SU-DHL-6 (cell line): ENCODE data around the gene UBE4B.

Experiments used
- H2AFZ ChIP-seq: fragments of 200-600 bp; sonication (generic); 2 replicates; pipeline ENCODE4 v1.6.1; 2014; ENCODE audit warnings: low read depth, mild to moderate bottlenecking, moderate library complexity, mixed read lengths, antibody characterized with exemption, low read length; ENCODE audit not compliant: severe bottlenecking
- H3F3A ChIP-seq: fragments of 200-600 bp; shearing (Covaris generic); 2 replicates; pipeline ENCODE4 v1.6.0; 2016; ENCODE audit warnings: antibody characterized with exemption, mild to moderate bottlenecking; ENCODE audit not compliant: insufficient read depth
- H3K27ac ChIP-seq: fragments of 200-600 bp; sonication (generic); 2 replicates; pipeline ENCODE4 v1.5.1; 2016; ENCODE audit warnings: low read depth, mild to moderate bottlenecking, low read length, moderate library complexity, mixed read lengths
- H3K27me3 ChIP-seq: fragments of 200-600 bp; sonication (generic), shearing (Covaris generic); 2 replicates; pipeline ENCODE4 v1.6.0; 2014; ENCODE audit warnings: mild to moderate bottlenecking, low read length
- H3K36me3 ChIP-seq: fragments of 200-600 bp; sonication (generic); 2 replicates; pipeline ENCODE4 v1.6.1; 2014; ENCODE audit warnings: mild to moderate bottlenecking, low read length, mixed read lengths
- H3K4me2 ChIP-seq: fragments of 300-600, 200-600 bp; shearing (Covaris generic), sonication (generic); 2 replicates; pipeline ENCODE4 v1.6.0; 2014; ENCODE audit warnings: low read length, low read depth, mild to moderate bottlenecking; ENCODE audit not compliant: poor library complexity, severe bottlenecking
- H3K4me3 ChIP-seq: fragments of 200-600 bp; sonication (generic); 2 replicates; pipeline ENCODE4 v1.5.1; 2014; ENCODE audit warnings: antibody characterized with exemption, low read length, mild to moderate bottlenecking, mixed read lengths; ENCODE audit not compliant: insufficient read depth, poor library complexity, severe bottlenecking
- H3K79me2 ChIP-seq: fragments of 200-600 bp; sonication (generic); 2 replicates; pipeline ENCODE4 v1.6.1; 2014; ENCODE audit warnings: mild to moderate bottlenecking, low read length, moderate library complexity; ENCODE audit not compliant: insufficient read depth
- H3K9ac ChIP-seq: fragments of 200-600 bp; sonication (generic); 2 replicates; pipeline ENCODE4 v1.7.0; 2014; ENCODE audit warnings: mild to moderate bottlenecking, low read length
- H3K9me2 ChIP-seq: fragments of 200-600 bp; sonication (generic); replicated peaks from 2 replicates; pipeline ENCODE4 v1.6.1; 2014; ENCODE audit warnings: low read length; ENCODE audit not compliant: insufficient read depth
- H3K9me3 ChIP-seq: fragments of 200-600 bp; sonication (generic); 2 replicates; pipeline ENCODE4 v1.6.1; 2014; ENCODE audit warnings: low read length, mixed read lengths; ENCODE audit not compliant: insufficient read depth
- H4K20me1 ChIP-seq: fragments of 200-600 bp; sonication (generic); 2 replicates; pipeline ENCODE4 v1.6.1; 2014; ENCODE audit warnings: low read depth, mild to moderate bottlenecking, antibody characterized with exemption, low read length, moderate library complexity, mixed read lengths
- EZH2phosphoT487 ChIP-seq: fragments of 200-600 bp; sonication (generic), shearing (Covaris generic); conservative IDR thresholded peaks from 2 replicates; pipeline ENCODE4 v1.6.1; 2018; ENCODE audit warnings: mild to moderate bottlenecking, antibody characterized with exemption, low read length, moderate library complexity, mixed read lengths
- TF ChIP-seq, protein P1 (sequence below): fragments of 200-600 bp; sonication (generic); IDR thresholded peaks from one replicate; pipeline ENCODE4 v1.5.1; 2017; ENCODE audit warnings: antibody characterized with exemption, mild to moderate bottlenecking, low read length, moderate library complexity; ENCODE audit not compliant: insufficient read depth, poor library complexity, severe bottlenecking

UBE4B gene

DNA sequence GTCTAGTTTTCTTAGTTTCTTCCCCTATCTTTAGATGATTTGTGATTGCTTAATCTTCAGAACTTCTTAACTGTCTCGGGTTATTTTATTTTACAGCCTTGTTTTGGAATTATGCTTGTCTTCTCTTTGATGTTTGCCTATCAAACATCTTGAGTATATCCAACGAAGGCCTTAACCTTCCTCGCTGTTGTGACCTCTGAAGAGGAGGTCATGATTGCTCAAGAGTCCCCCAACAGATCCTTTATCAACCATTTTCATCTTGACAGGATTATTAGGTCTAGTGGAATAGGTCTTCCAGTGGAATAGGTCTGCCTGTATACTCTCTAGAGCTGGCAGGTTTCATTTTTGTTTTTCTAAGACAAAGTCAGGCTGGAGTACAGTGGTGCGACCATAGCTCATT is 45.7 kb downstream of the UBE4B start:
- H3K36me3 ChIP-seq, result 0 out of 2 replicates have a peak, but pooled peaks cover 4% of the 10 kb centered on the region
- no peak overlapping the region for H3K4me3 ChIP-seq
- no peaks in the 10 kb centered on the region for H3K9me3 ChIP-seq

DNA sequence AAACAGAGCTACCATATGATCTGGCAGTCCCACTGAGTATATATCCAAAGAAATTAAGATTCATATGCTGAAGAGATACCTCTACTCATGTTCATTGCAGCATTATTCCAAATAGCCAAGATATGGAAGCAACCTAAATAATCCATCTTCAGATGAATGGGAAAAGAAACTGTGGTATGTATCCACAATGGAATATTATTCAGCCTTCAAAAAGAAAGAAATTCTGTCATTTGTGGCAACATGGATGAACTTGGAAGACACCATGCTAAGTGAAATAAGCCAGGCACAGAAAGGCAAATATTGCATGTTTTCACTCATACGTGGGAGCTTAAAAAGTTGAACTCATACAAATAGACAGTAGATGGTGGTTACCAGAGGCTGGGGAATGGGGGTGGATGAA is 47.8 kb downstream of the UBE4B start:
- no peak for TF ChIP-seq EZH2phosphoT487
- TF ChIP-seq, protein P1, sequence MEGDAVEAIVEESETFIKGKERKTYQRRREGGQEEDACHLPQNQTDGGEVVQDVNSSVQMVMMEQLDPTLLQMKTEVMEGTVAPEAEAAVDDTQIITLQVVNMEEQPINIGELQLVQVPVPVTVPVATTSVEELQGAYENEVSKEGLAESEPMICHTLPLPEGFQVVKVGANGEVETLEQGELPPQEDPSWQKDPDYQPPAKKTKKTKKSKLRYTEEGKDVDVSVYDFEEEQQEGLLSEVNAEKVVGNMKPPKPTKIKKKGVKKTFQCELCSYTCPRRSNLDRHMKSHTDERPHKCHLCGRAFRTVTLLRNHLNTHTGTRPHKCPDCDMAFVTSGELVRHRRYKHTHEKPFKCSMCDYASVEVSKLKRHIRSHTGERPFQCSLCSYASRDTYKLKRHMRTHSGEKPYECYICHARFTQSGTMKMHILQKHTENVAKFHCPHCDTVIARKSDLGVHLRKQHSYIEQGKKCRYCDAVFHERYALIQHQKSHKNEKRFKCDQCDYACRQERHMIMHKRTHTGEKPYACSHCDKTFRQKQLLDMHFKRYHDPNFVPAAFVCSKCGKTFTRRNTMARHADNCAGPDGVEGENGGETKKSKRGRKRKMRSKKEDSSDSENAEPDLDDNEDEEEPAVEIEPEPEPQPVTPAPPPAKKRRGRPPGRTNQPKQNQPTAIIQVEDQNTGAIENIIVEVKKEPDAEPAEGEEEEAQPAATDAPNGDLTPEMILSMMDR, result no peak
- H3K36me3 ChIP-seq, result 0 out of 2 replicates have a peak, but pooled peaks cover 4% of the 10 kb centered on the region
- no peaks in the 10 kb centered on the region for H3K9me3 ChIP-seq
- no peaks in the 10 kb centered on the region for H3K79me2 ChIP-seq
- H3K9ac ChIP-seq, result no peak overlapping the region
- H2AFZ ChIP-seq, result no peak overlapping the region
- no peaks in the 10 kb centered on the region for H3F3A ChIP-seq
- no peak overlapping the region for H3K4me2 ChIP-seq
- no peaks in the 10 kb centered on the region for H3K9me2 ChIP-seq
- no peaks in the 10 kb centered on the region for H4K20me1 ChIP-seq
- no peaks in the 10 kb centered on the region for H3K27me3 ChIP-seq
- H3K27ac ChIP-seq, result no peak overlapping the region
- H3K4me3 ChIP-seq, result no peak overlapping the region

More for the DNA sequence above, 45.7 kb downstream of the UBE4B start:
- Histone ChIP-seq H3K9ac (no peak overlapping the region), H3K9me2 (no peaks in the 10 kb centered on the region), H3K79me2 (no peaks in the 10 kb centered on the region), H3F3A (no peaks in the 10 kb centered on the region), H3K27me3 (no peaks in the 10 kb centered on the region), H3K4me2 (no peak overlapping the region), H3K27ac (no peak overlapping the region), H4K20me1 (no peaks in the 10 kb centered on the region), H2AFZ (no peak overlapping the region)
- TF ChIP-seq EZH2phosphoT487, result no peak
- TF ChIP-seq, protein P1, result no peak

DNA sequence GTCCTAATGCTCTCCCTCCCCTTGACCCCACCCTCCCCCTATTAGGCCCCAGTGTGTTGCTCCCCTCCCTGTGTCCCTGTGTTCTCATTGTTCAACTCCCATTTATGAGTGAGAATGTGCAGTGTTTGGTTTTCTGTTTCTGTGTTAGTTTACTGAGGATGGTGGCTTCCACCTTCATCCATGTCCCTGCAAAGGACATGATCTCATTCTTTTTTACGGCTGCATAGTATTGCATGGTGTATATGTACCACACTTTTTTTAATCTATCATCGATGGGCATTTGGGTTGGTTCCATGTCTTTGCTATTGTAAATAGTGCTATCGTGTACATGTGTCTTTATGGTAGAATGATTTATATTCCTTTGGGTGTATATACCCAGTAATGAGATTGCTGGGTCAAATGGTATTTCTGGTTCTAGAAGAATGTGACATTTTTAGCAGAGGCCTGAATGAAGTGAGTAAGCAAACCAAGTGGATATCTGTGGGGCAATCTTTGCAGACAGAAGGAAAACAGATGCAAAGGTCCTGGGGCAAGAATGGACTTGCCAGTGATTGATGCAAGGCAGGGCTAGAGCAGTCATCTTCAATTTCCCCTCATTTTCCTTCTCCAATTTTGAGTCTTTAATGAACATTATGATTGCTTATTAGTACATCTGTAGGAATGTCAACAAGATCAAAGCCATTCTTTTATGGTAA is 50.2 kb downstream of the UBE4B start:
- Histone ChIP-seq H4K20me1 (no peaks in the 10 kb centered on the region), H3K4me3 (no peak overlapping the region)
- TF ChIP-seq, protein P1, result no peak
- TF ChIP-seq EZH2phosphoT487, result no peak

More for the DNA sequence above, 50.2 kb downstream of the UBE4B start:
- Histone ChIP-seq H3K9me2 (no peaks in the 10 kb centered on the region), H2AFZ (no peak overlapping the region), H3K27me3 (no peaks in the 10 kb centered on the region), H3K9ac (no peak overlapping the region), H3K9me3 (no peaks in the 10 kb centered on the region), H3K79me2 (no peaks in the 10 kb centered on the region), H3K4me2 (no peak overlapping the region), H3F3A (no peaks in the 10 kb centered on the region), H3K27ac (no peak overlapping the region), H3K36me3 (0 out of 2 replicates have a peak, but pooled peaks cover 4% of the 10 kb centered on the region)
